LNCaP clone FGC (cell line): Measurements from ENCODE around the gene CCDC85B.
A peak's percentile ranks its signal among the peaks of the same experiment; 100 is the strongest.

Experiments
- DNase-seq: peaks from one replicate; pipeline ENCODE4 v3.0.0-alpha.2; 2011; ENCODE audit warnings: low read depth
- H3K4me3 ChIP-seq: 2 replicates; pipeline ENCODE4 v1.5.1; 2011; ENCODE audit warnings: mild to moderate bottlenecking, low read depth, low read length, control low read depth
- TF ChIP-seq, protein P1 (sequence below): IDR thresholded peaks from 2 replicates; pipeline ENCODE4 v1.5.1; 2012; ENCODE audit warnings: mild to moderate bottlenecking; ENCODE audit not compliant: control insufficient read depth, insufficient read depth; ENCODE audit errors: extremely low read depth

CCDC85B gene

GRCh38 chr11:65858681-65859087 is 31.8 kb upstream of the CCDC85B start:
- peak overlapping the region; percentile 93 for H3K4me3 ChIP-seq
- TF ChIP-seq, protein P1, sequence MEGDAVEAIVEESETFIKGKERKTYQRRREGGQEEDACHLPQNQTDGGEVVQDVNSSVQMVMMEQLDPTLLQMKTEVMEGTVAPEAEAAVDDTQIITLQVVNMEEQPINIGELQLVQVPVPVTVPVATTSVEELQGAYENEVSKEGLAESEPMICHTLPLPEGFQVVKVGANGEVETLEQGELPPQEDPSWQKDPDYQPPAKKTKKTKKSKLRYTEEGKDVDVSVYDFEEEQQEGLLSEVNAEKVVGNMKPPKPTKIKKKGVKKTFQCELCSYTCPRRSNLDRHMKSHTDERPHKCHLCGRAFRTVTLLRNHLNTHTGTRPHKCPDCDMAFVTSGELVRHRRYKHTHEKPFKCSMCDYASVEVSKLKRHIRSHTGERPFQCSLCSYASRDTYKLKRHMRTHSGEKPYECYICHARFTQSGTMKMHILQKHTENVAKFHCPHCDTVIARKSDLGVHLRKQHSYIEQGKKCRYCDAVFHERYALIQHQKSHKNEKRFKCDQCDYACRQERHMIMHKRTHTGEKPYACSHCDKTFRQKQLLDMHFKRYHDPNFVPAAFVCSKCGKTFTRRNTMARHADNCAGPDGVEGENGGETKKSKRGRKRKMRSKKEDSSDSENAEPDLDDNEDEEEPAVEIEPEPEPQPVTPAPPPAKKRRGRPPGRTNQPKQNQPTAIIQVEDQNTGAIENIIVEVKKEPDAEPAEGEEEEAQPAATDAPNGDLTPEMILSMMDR = no peak
- DNase-seq = no peak

GRCh38 chr11:65859095-65859811 is 31.2 kb upstream of the CCDC85B start:
- peak; percentile 93 for DNase-seq
- H3K4me3 ChIP-seq = peak overlapping the region; percentile 93
- TF ChIP-seq, protein P1 = no peak

GRCh38 chr11:65859812-65860277 is 30.6 kb upstream of the CCDC85B start:
- no peak for DNase-seq
- H3K4me3 ChIP-seq = peak overlapping the region; percentile 93
- TF ChIP-seq, protein P1 = no peak

DNA sequence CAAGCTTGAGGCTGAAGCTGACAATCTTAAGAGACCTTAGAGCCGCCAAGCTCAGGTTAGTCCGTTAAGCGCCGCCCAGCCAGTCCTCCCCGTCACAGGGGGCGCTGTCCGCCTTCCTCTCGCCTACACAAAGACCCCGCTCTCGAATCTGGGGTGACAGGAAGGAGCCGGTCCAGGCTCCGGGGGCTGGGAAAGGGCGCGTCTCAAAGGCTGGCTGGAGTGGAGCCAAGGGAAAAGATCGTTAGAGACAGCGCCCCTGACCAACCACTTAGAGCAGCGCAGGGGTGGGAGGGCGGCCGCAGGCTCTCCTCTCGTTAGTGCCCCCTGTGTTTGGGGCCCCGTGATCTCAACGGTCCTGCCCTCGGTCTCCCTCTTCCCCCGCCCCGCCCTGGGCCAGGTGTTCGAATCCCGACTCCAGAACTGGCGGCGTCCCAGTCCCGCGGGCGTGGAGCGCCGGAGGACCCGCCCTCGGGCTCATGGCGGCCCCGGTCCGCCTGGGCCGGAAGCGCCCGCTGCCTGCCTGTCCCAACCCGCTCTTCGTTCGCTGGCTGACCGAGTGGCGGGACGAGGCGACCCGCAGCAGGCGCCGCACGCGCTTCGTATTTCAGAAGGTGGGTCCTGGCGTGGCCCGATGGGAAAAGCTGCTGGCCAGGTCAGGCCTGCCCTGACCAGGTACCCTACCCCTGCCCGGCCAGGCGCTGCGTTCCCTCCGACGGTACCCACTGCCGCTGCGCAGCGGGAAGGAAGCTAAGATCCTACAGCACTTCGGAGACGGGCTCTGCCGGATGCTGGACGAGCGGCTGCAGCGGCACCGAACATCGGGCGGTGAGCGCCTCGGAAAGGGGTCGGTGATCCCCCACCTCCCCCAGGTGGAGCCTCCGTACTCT is 30.0 kb upstream of the CCDC85B start, which contains the start of gene MUS81:
MUS81 (plus strand) TSS at position 156 of the 887 bp plus-strand sequence; CDS start at position 477, 321 bp downstream.
- DNase-seq = peak; percentile 90
- peak within 1 kb of the TSS; percentile 93 for H3K4me3 ChIP-seq
- TF ChIP-seq, protein P1 = peak; percentile 83

GRCh38 chr11:65861165-65861505 is 29.3 kb upstream of the CCDC85B start:
- TF ChIP-seq, protein P1 = no peak
- peak overlapping the region; percentile 93 for H3K4me3 ChIP-seq
- DNase-seq = no peak

DNA sequence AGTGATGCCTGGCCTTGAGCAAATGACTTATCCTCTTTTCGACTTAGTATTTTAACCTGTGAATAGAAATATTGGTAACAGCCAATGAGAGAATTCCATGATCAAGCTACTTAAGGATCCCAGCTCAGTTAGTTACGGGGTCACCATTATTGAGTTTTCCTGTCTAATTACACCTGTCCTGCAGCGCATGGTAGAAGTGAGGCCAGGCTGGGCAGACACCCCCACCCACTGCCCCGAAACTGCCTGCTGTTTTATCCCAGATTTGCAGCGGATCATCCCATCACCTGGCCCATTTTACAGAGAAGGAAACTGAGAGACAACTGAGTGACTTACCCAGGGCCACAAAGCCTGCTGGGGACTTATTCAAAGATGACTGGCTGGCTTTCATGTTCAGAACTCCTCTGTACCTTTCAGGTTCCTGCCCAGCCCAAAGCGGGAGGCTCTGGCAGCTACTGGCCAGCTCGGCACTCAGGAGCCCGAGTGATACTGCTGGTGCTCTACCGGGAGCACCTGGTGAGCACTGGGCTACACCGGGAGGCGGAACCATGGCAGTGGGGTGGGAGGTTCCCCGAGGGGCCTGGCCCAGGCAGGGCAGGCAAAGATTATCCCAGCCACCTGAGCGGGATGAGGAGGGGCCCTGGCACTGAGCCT is 28.8 kb upstream of the CCDC85B start:
- TF ChIP-seq, protein P1 = no peak
- peak overlapping the region; percentile 93 for H3K4me3 ChIP-seq
- no peak for DNase-seq
